HepG2 (cell line): ENCODE measurements around the gene PDGFB. TPM values are rescaled to one million over a fixed set of nuclear protein-coding genes. Genes with fewer than 3 reads are reported as not detected.

Experiments
- AKAP8 ChIP-seq: sonication (generic); formaldehyde crosslinking; IDR thresholded peaks from 2 replicates; pipeline ENCODE4 v1.5.1; 2020; ENCODE audit warnings: mild to moderate bottlenecking, missing genetic modification reagents
- ELF3 ChIP-seq: IDR thresholded peaks from 2 replicates; pipeline ENCODE4 v1.6.1; 2016; ENCODE audit warnings: missing genetic modification reagents, missing compliant biosample characterization
- HNF1B ChIP-seq: sonication (generic); formaldehyde crosslinking; IDR thresholded peaks from 2 replicates; pipeline ENCODE4 v1.5.1; 2020; ENCODE audit warnings: mild to moderate bottlenecking, moderate library complexity, missing genetic modification reagents
- KAT2B ChIP-seq: fragments of 150-350 bp; IDR thresholded peaks from 2 replicates; pipeline ENCODE4 v1.6.1; 2014; ENCODE audit warnings: low read depth, low read length, borderline replicate concordance
- NR2C2 ChIP-seq: sonication (generic); formaldehyde crosslinking; IDR thresholded peaks from 2 replicates; pipeline ENCODE4 v1.4.0; 2020; ENCODE audit warnings: missing genetic modification reagents, mild to moderate bottlenecking, moderate library complexity, borderline replicate concordance
- PCBP2 ChIP-seq: fragments of 200-400 bp; formaldehyde crosslinking; optimal IDR thresholded peaks from 2 replicates; pipeline ENCODE3; 2018; ENCODE audit warnings: low read length, low read depth; ENCODE audit not compliant: poor library complexity, severe bottlenecking
- SP2 ChIP-seq: sonication (generic); formaldehyde crosslinking; IDR thresholded peaks from 2 replicates; pipeline ENCODE4 v1.5.1; 2020; ENCODE audit warnings: mild to moderate bottlenecking, missing genetic modification reagents
- STAT6 ChIP-seq: sonication (generic); formaldehyde crosslinking; IDR thresholded peaks from 2 replicates; pipeline ENCODE4 v1.4.0; 2020; ENCODE audit warnings: missing genetic modification reagents, mild to moderate bottlenecking, borderline replicate concordance
- ZBTB39 ChIP-seq: sonication (generic); formaldehyde crosslinking; IDR thresholded peaks from 2 replicates; pipeline ENCODE4 v1.5.0; 2020; ENCODE audit warnings: missing genetic modification reagents
- ZFP41 ChIP-seq: sonication (generic); formaldehyde crosslinking; IDR thresholded peaks from 2 replicates; pipeline ENCODE4 v1.4.0; 2020; ENCODE audit warnings: mild to moderate bottlenecking, missing genetic modification reagents, borderline replicate concordance
- ZNF564 ChIP-seq: sonication (generic); formaldehyde crosslinking; IDR thresholded peaks from 2 replicates; pipeline ENCODE4 v1.8.1; 2023; ENCODE audit warnings: mild to moderate bottlenecking, missing genetic modification reagents
- ZNF687 ChIP-seq: sonication (generic); formaldehyde crosslinking; IDR thresholded peaks from 2 replicates; pipeline ENCODE4 v1.5.1; 2020; ENCODE audit warnings: mild to moderate bottlenecking, missing genetic modification reagents, moderate library complexity
- ZNF839 ChIP-seq: sonication (generic); formaldehyde crosslinking; IDR thresholded peaks from 2 replicates; pipeline ENCODE4 v1.4.0; 2020; ENCODE audit warnings: missing genetic modification reagents, mild to moderate bottlenecking, borderline replicate concordance
- polyA plus RNA-seq, 8 experiments: library from polyadenylated mRNA; depleted of rRNA in 3 of 8; stranded (reverse) in 7 of 8; unstranded in 1 of 8; fragments of >200 nt; fragmentation: Illumina TruSeq in 4 of 8; extraction: Trizol in 4 of 8; gene quantifications; 2 replicates each; pipeline versions ENCODE4 v1.2.1 to v1.2.3, GENCODE V29; 2011 to 2016; ENCODE audit warnings: low read depth in 4 of 8, missing spikeins in 1 of 8, mixed read lengths in 1 of 8; ENCODE audit not compliant: insufficient read depth in 1 of 8
- total RNA-seq, 5 experiments: library from RNA; depleted of rRNA; stranded (reverse); fragments of >200 nt; fragmentation: Illumina TruSeq; extraction: Trizol; gene quantifications; 2 replicates each; pipeline ENCODE4 v1.2.3, GENCODE V29; 2016; ENCODE audit warnings: low read depth in 1 of 5
- TF ChIP-seq, protein P1 (sequence below): sonication (generic); formaldehyde crosslinking; IDR thresholded peaks from 2 replicates; pipeline ENCODE4 v1.4.0; 2020; ENCODE audit warnings: mild to moderate bottlenecking, missing genetic modification reagents
- TF ChIP-seq, protein P2 (sequence below): sonication (generic); formaldehyde crosslinking; IDR thresholded peaks from 2 replicates; pipeline ENCODE4 v1.4.0; 2020; ENCODE audit warnings: low read depth, mild to moderate bottlenecking, missing genetic modification reagents

Gene PDGFB
- total and polyA plus RNA-seq, 2 of the 13 experiments (the other 11 are each of a cell fraction or from before 2014, with no cell fraction given), result 1.4 to 10.1 TPM

GRCh38 chr22:39243439-39244135 lies 1.2 kb downstream of the PDGFB start (continued):
- peak; percentile 68 for TF ChIP-seq NR2C2 (CRISPR knock-in tag)
- no peak for TF ChIP-seq ZNF839 (CRISPR knock-in tag)
- no peak for TF ChIP-seq KAT2B
- TF ChIP-seq, protein P1, sequence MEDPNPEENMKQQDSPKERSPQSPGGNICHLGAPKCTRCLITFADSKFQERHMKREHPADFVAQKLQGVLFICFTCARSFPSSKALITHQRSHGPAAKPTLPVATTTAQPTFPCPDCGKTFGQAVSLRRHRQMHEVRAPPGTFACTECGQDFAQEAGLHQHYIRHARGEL (CRISPR knock-in tag), result no peak
- no peak for TF ChIP-seq STAT6 (CRISPR knock-in tag)
- TF ChIP-seq ZNF564 (CRISPR knock-in tag), result no peak
- no peak; the same call in 1 of the 2 replicates for TF ChIP-seq AKAP8 (CRISPR knock-in tag)
- TF ChIP-seq ZBTB39 (CRISPR knock-in tag), result no peak
- TF ChIP-seq, protein P2, sequence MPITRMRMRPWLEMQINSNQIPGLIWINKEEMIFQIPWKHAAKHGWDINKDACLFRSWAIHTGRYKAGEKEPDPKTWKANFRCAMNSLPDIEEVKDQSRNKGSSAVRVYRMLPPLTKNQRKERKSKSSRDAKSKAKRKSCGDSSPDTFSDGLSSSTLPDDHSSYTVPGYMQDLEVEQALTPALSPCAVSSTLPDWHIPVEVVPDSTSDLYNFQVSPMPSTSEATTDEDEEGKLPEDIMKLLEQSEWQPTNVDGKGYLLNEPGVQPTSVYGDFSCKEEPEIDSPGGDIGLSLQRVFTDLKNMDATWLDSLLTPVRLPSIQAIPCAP (CRISPR knock-in tag), result no peak
- no peak for TF ChIP-seq ELF3 (CRISPR knock-in tag)
- TF ChIP-seq ZNF687 (CRISPR knock-in tag), result peak; percentile 57
- no peak for TF ChIP-seq PCBP2
- TF ChIP-seq SP2 (CRISPR knock-in tag), result no peak
- peak; percentile 41; the same call in 1 of the 2 replicates for TF ChIP-seq HNF1B (CRISPR knock-in tag)
- no peak for TF ChIP-seq ZFP41 (CRISPR knock-in tag)
